Panc1 (cell line): ENCODE measurements around the gene DNAJC10. TPM values are rescaled to one million over a fixed set of nuclear protein-coding genes. Genes with fewer than 3 reads are reported as not detected.

Experiments
- ATAC-seq: fragments of 200-7000 bp; cut with Tn5 transposase; 2 replicates; pipeline ENCODE4 v1.9.1; 2020; ENCODE audit warnings: mild to moderate bottlenecking, moderate library complexity
- BruUV-seq: library from RNA; stranded (reverse); fragments of 400-500 nt; replicated peaks from 2 replicates; lab custom pipeline; 2021; lab: Mats Ljungman, UMichigan
- CTCF ChIA-PET: fragments of 300-600 bp; sonication (Branson Sonifier 250); formaldehyde crosslinking; loops from one replicate; lab custom pipeline; 2022; ENCODE audit warnings: antibody characterized with exemption; lab: Charles Lee
- POLR2A ChIA-PET: fragments of 300-600 bp; sonication (Branson Sonifier 250); formaldehyde crosslinking; loops from one replicate; lab custom pipeline; 2022; ENCODE audit warnings: antibody characterized with exemption; lab: Charles Lee
- DNase-seq: peaks from one replicate; pipeline ENCODE4 v3.0.0-alpha.2; 2010; ENCODE audit warnings: low read depth, low spot score
- H3K27ac ChIP-seq: 2 replicates; pipeline ENCODE4 v1.5.1; 2011; ENCODE audit warnings: mild to moderate bottlenecking, low read length, inconsistent platforms
- H3K27me3 ChIP-seq: fragments of 200-500 bp; sonication (Bioruptor generic); 2 replicates; pipeline ENCODE4 v1.6.0; 2014; ENCODE audit warnings: low read length, inconsistent platforms; ENCODE audit not compliant: control insufficient read depth, insufficient read depth
- H3K36me3 ChIP-seq: fragments of 200-500 bp; sonication (Bioruptor generic); 2 replicates; pipeline ENCODE4 v1.5.1; 2014; ENCODE audit warnings: inconsistent platforms, mild to moderate bottlenecking, low read length, moderate library complexity; ENCODE audit not compliant: control insufficient read depth, insufficient read depth
- H3K4me1 ChIP-seq: 2 replicates; pipeline ENCODE4 v1.5.1; 2011; ENCODE audit warnings: inconsistent platforms, mild to moderate bottlenecking, low read length, moderate library complexity; ENCODE audit not compliant: control insufficient read depth, insufficient read depth
- H3K4me3 ChIP-seq, 2 experiments: 2 replicates each; pipeline ENCODE4 v1.5.1; 2011 to 2012; ENCODE audit warnings: low read depth in 2 of 2, low read length in 2 of 2, mild to moderate bottlenecking in 2 of 2, inconsistent platforms in 1 of 2, moderate library complexity in 1 of 2
- H3K9me3 ChIP-seq: fragments of 200-500 bp; sonication (Bioruptor generic); 2 replicates; pipeline ENCODE4 v1.5.1; 2014; ENCODE audit warnings: low read depth, mild to moderate bottlenecking, inconsistent platforms, low read length, moderate library complexity; ENCODE audit not compliant: control insufficient read depth, insufficient read depth
- POLR2AphosphoS5 ChIP-seq: IDR thresholded peaks from 2 replicates; pipeline ENCODE4 v1.6.1; 2012; ENCODE audit warnings: mild to moderate bottlenecking, low read depth, low read length, moderate library complexity
- SIN3A ChIP-seq: IDR thresholded peaks from 2 replicates; pipeline ENCODE4 v1.6.1; 2012; ENCODE audit warnings: low read depth, mild to moderate bottlenecking, low read length, moderate library complexity, borderline replicate concordance; ENCODE audit not compliant: insufficient read depth
- TCF7L2 ChIP-seq: IDR thresholded peaks from 2 replicates; pipeline ENCODE4 v1.6.1; 2011; ENCODE audit warnings: mild to moderate bottlenecking, low read depth, low read length, inconsistent platforms
- in situ Hi-C: cut with HindIII; loops from 2 replicates; pipeline ENCODE4 v1.10.0; 2016; ENCODE audit warnings: low sequenced_read_pairs, low pct_unique_long_range_greater_than_20kb
- intact Hi-C: fragments of 100-400 bp; cut with micrococcal nuclease; formaldehyde crosslinking; loops from one replicate; pipeline ENCODE4 v1.10.0; 2022; ENCODE audit not compliant: unreplicated experiment
- total RNA-seq: library from RNA; stranded (reverse); gene quantifications from one replicate; pipeline ENCODE4 v1.2.1, GENCODE V29; 2021; ENCODE audit not compliant: unreplicated experiment
- TF ChIP-seq, protein P1 (sequence below): fragments of 450-650 bp; IDR thresholded peaks from 2 replicates; pipeline ENCODE4 v1.5.1; 2017; ENCODE audit warnings: mild to moderate bottlenecking
- TF ChIP-seq, protein P2 (sequence below), 2 experiments: IDR thresholded peaks; 2 replicates each; pipeline ENCODE4 v1.6.1; 2011 to 2012; ENCODE audit warnings: low read depth in 2 of 2, control low read depth in 1 of 2, low read length in 1 of 2, mild to moderate bottlenecking in 1 of 2, moderate library complexity in 1 of 2; ENCODE audit not compliant: insufficient read depth in 1 of 2

Gene DNAJC10
- total RNA-seq, 1 experiment from 2014 or later = 122 TPM

DNA sequence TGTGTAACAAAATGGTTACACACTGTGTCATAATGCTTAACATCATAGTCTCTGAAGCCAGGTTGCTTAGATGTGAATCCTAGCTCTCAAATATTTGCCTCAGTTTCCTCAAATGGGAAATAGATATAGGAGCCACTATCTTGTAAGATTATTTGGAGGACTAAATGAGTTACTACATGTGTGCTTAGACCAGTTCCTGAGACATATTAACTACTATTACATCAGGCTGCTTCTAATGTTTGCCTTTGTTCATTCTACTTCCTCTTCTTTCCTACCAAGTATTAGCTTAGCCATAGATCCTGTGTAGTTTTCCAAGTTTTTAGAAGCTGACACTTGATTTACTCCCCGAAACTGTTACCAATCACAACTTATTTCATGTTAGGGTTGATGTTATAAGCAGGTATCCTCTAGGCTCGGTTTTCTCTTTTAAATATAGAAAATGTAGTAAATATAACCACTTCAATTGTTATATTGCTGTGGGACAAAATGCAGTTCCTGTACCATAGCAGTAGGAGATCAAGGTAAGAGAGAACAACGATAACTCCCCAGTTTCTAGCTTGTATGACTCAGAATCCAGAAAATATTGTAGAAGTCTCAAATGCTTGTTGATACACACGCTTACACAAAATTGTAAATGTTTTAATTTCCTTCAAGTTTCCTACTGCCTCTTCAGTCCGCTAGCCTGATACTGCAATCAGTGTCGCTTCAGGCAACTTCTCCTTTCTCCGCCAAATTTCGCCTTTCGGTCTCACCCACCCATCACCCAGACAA lies 751 bp upstream of the DNAJC10 start:
- peak overlapping the region; percentile 96 for H3K4me3 ChIP-seq
- TF ChIP-seq POLR2AphosphoS5 = no peak
- no peak for TF ChIP-seq TCF7L2
- TF ChIP-seq SIN3A = no peak
- TF ChIP-seq, protein P1, sequence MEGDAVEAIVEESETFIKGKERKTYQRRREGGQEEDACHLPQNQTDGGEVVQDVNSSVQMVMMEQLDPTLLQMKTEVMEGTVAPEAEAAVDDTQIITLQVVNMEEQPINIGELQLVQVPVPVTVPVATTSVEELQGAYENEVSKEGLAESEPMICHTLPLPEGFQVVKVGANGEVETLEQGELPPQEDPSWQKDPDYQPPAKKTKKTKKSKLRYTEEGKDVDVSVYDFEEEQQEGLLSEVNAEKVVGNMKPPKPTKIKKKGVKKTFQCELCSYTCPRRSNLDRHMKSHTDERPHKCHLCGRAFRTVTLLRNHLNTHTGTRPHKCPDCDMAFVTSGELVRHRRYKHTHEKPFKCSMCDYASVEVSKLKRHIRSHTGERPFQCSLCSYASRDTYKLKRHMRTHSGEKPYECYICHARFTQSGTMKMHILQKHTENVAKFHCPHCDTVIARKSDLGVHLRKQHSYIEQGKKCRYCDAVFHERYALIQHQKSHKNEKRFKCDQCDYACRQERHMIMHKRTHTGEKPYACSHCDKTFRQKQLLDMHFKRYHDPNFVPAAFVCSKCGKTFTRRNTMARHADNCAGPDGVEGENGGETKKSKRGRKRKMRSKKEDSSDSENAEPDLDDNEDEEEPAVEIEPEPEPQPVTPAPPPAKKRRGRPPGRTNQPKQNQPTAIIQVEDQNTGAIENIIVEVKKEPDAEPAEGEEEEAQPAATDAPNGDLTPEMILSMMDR = no peak
- TF ChIP-seq, protein P2, sequence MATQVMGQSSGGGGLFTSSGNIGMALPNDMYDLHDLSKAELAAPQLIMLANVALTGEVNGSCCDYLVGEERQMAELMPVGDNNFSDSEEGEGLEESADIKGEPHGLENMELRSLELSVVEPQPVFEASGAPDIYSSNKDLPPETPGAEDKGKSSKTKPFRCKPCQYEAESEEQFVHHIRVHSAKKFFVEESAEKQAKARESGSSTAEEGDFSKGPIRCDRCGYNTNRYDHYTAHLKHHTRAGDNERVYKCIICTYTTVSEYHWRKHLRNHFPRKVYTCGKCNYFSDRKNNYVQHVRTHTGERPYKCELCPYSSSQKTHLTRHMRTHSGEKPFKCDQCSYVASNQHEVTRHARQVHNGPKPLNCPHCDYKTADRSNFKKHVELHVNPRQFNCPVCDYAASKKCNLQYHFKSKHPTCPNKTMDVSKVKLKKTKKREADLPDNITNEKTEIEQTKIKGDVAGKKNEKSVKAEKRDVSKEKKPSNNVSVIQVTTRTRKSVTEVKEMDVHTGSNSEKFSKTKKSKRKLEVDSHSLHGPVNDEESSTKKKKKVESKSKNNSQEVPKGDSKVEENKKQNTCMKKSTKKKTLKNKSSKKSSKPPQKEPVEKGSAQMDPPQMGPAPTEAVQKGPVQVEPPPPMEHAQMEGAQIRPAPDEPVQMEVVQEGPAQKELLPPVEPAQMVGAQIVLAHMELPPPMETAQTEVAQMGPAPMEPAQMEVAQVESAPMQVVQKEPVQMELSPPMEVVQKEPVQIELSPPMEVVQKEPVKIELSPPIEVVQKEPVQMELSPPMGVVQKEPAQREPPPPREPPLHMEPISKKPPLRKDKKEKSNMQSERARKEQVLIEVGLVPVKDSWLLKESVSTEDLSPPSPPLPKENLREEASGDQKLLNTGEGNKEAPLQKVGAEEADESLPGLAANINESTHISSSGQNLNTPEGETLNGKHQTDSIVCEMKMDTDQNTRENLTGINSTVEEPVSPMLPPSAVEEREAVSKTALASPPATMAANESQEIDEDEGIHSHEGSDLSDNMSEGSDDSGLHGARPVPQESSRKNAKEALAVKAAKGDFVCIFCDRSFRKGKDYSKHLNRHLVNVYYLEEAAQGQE (IDR thresholded peaks at IDR 0.05; ENCODE audit: insufficient read depth in 1 of 2, low read depth in 2 of 2, low read length in 1 of 2) = no peak
- CTCF ChIA-PET = no interaction called here
- no peaks in the 10 kb centered on the region for H3K9me3 ChIP-seq
- ATAC-seq (peak; percentile 5; the same call in 1 of the 2 replicates), DNase-seq (peak; percentile 33)
- peaks cover 9% of the 10 kb centered on the region; the same call in 1 of the 2 replicates for H3K36me3 ChIP-seq
- TSS peak; percentile 97 for BruUV-seq
- no peaks in the 10 kb centered on the region for H3K27me3 ChIP-seq
- in situ Hi-C loops (no loop called here), intact Hi-C loops (no loop called here)
- peak overlapping the region; percentile 90 for H3K27ac ChIP-seq
- POLR2A ChIA-PET = no interaction called here
- H3K4me1 ChIP-seq = peaks cover 14% of the 10 kb centered on the region; the same call in 1 of the 2 replicates

DNA sequence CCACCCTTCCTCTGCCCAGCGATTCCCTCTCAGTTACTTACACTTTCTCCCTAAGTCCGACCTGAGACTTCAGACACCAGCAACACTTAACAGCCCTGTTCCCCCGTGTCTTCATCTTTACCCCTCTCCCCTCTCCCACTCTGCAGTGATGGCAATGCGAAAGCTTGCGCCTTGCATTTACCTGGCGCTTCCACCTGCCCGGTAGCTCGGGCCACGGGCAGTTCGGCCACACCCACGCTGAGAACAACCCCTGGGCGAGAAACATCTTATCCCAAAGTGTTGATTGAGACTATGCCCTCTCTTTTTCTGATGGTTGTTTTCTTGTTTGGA lies 558 bp downstream of the DNAJC10 start:
- Histone ChIP-seq H3K27me3 (no peaks in the 10 kb centered on the region), H3K4me3 (peak overlapping the region; percentile 96), H3K36me3 (peaks cover 15% of the 10 kb centered on the region; the same call in 1 of the 2 replicates), H3K27ac (peak overlapping the region; percentile 90), H3K9me3 (no peaks in the 10 kb centered on the region), H3K4me1 (peaks cover 14% of the 10 kb centered on the region; the same call in 1 of the 2 replicates)
- ChIA-PET POLR2A (interaction anchor here (0.6 kb wide), 1 partner anchor 36 kb away, joined by 4 read pairs; no protein-coding TSS in a partner anchor), CTCF (no interaction called here)
- no TSS peak for BruUV-seq
- DNase-seq (no peak), ATAC-seq (no peak)
- in situ Hi-C loops (no loop called here), intact Hi-C loops (no loop called here)
- TF ChIP-seq, protein P1 = no peak
- TF ChIP-seq TCF7L2 (no peak), POLR2AphosphoS5 (no peak), SIN3A (no peak)
- TF ChIP-seq, protein P2 (IDR thresholded peaks at IDR 0.05; ENCODE audit: insufficient read depth in 1 of 2, low read depth in 2 of 2, low read length in 1 of 2) = no peak
